Activated T-cell treated with anti-CD3 and anti-CD28 coated beads, Interleukin-2, amount 50 U/mL, for 4 hours (primary cell): Measurements from ENCODE around the gene ANKRD24. TPM values are rescaled to one million over a fixed set of nuclear protein-coding genes. Genes with fewer than 3 reads are reported as not detected.
"Not testable (repeated sequence)": the region's sequence is repeated elsewhere in the genome, so short reads cannot be mapped to it uniquely, and the experiment has no call there.

Experiments
- ATAC-seq, 2 donors: fragments of 200-7000 bp; cut with Tn5 transposase; one replicate each; pipeline ENCODE4 v1.10.0; 2021
- DNase-seq: peaks from one replicate; pipeline ENCODE4 v3.0.0-alpha.2; 2020
- H3K27me3 Mint-ChIP-seq: one replicate; pipeline ENCODE4 v1.8.0; 2021; ENCODE audit warnings: low read depth, mixed read lengths
- H3K36me3 Mint-ChIP-seq: one replicate; pipeline ENCODE4 v1.8.0; 2022; ENCODE audit warnings: mixed read lengths; ENCODE audit not compliant: insufficient read depth
- H3K4me1 Mint-ChIP-seq: one replicate; pipeline ENCODE4 v1.8.0; 2021; ENCODE audit warnings: low read depth, mixed read lengths
- H3K4me3 Mint-ChIP-seq: one replicate; pipeline ENCODE4 v1.8.0; 2021; ENCODE audit warnings: mild to moderate bottlenecking, moderate library complexity, mixed read lengths
- H3K9me3 Mint-ChIP-seq: one replicate; pipeline ENCODE4 v1.8.0; 2021; ENCODE audit warnings: mixed read lengths
- total RNA-seq, 3 donors: library from RNA; stranded (reverse); gene quantifications; one replicate each; pipeline ENCODE4 v1.2.1, GENCODE V29; 2021

The ANKRD24 gene
- total RNA-seq, 3 donors from 2014 or later, result 0.25 to 0.71 (median 0.26) TPM

DNA sequence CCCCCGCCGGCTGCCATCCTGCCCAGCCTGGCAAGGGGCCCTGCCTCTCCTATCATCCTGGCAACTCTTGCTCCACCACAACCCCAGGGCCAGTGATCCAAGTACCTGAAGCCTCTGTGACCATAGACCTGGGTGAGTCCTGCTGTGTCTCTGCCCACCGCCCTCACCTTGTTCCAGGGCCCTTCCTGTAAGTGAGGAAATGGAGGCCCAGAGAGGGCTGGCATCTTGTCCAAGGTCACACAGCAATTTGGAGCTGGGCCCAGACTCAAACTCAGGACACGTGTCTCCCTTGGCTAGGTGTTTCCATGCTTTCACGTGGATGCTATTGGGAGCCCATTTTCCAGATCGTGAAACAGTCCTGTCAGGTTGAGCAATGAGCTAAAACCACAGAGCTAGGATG lies 25.3 kb upstream of the ANKRD24 start:
- H3K4me3 Mint-ChIP-seq, result no peak overlapping the region
- peaks cover 4% of the 10 kb centered on the region for H3K4me1 Mint-ChIP-seq
- no peaks in the 10 kb centered on the region for H3K9me3 Mint-ChIP-seq
- H3K27me3 Mint-ChIP-seq, result peaks cover 1% of the 10 kb centered on the region
- ATAC-seq (no peak), DNase-seq (no peak)
- H3K36me3 Mint-ChIP-seq, result no peaks in the 10 kb centered on the region

DNA sequence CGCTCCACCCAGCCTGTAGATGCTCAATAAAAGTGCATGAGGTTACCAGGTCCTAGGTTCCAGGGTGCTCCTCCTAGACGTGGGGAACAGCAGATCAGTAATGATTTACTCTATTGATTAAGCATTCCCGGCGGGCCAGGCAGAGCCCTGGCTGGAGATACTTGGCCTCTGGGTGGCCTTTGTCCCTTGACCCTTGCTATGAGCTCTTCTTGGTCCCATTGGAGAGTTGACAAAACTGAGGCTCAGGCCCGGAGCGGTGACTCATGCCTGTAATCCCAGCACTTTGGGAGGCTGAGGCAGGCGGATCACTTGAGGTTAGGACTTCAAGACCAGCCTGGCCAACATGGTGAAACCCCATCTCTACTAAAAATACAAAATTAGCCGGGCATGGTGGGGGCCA lies 24.5 kb upstream of the ANKRD24 start:
- not testable (repeated sequence) for H3K4me3 Mint-ChIP-seq, H3K27me3 Mint-ChIP-seq, ATAC-seq, H3K4me1 Mint-ChIP-seq, H3K36me3 Mint-ChIP-seq, DNase-seq, H3K9me3 Mint-ChIP-seq

DNA sequence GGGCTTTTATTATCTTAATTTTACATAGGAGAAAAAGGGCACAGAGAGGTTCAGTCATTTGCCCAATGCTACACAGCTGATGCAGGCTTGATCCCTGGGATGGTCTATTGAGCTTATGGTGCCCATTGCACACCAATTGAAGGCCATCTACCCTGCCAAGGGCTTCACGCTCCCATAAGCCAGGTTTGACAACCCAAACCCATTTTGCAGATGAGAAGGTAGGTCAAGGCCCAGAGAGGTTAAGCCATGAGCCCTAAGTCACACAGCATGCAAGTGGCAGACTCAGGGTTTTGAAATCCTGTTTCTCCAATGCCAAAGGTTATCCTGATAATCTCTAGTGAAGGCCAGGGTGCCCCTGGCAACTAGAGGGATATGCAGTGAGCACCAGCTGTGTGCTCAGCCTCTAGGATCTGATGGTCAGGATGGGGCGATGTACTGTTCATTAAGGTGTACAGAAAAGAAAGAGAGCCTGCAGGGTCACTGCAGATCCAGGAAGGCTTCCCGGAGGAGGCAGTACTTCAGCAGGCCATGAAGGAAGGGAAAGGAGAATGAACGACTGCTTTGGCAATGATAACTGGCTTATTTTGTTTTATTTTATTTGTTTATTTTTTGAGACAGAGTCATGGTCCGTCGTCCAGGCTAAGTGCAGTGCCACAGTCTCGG lies 20.9 kb upstream of the ANKRD24 start:
- H3K4me1 Mint-ChIP-seq, result no peaks in the 10 kb centered on the region
- H3K9me3 Mint-ChIP-seq, result no peaks in the 10 kb centered on the region
- no peaks in the 10 kb centered on the region for H3K36me3 Mint-ChIP-seq
- ATAC-seq, result no peak
- H3K27me3 Mint-ChIP-seq, result peaks cover 15% of the 10 kb centered on the region
- H3K4me3 Mint-ChIP-seq, result no peak overlapping the region
- no peak for DNase-seq

DNA sequence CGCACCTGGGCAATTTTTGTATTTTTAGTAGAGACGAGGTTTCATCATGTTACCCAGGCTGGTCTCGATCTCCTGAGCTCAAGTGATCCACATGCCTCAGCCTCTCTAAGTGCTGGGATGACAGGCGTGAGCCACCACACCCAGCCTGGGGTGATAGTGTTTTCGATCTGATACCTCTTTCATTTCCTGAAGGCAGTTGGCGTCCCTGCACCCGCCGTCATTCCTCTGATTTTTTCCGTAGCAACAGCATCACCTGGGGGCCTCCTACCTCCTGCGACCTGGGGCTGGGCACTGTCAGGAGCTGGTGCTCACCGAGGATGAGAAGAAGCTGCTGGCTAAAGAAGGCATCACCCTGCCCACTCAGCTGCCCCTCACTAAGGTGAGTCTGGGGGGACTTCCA lies 18.2 kb upstream of the ANKRD24 start:
- no peak for DNase-seq
- ATAC-seq, result no peak
- Mint-ChIP-seq H3K4me3 (no peak overlapping the region), H3K36me3 (no peaks in the 10 kb centered on the region), H3K27me3 (peaks cover 27% of the 10 kb centered on the region), H3K9me3 (no peaks in the 10 kb centered on the region), H3K4me1 (no peaks in the 10 kb centered on the region)

DNA sequence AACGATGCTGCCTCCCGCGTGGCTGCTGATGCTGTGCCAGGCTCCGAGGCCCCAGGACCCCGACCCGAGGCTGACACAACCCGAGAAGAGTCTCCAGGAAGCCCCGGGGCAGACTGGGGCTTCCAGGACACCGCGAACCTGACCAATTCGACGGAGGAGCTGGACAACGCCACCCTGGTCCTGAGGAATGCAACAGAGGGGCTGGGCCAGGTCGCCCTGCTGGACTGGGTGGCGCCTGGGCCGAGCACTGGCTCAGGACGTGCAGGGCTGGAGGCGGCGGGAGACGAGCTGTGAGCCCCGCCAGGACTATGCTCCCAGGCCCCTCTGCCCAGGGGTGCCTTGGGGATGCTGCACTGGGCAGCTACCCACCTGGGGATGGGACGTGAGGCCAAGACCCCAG lies 10.8 kb upstream of the ANKRD24 start:
- no peaks in the 10 kb centered on the region for H3K9me3 Mint-ChIP-seq

DNA sequence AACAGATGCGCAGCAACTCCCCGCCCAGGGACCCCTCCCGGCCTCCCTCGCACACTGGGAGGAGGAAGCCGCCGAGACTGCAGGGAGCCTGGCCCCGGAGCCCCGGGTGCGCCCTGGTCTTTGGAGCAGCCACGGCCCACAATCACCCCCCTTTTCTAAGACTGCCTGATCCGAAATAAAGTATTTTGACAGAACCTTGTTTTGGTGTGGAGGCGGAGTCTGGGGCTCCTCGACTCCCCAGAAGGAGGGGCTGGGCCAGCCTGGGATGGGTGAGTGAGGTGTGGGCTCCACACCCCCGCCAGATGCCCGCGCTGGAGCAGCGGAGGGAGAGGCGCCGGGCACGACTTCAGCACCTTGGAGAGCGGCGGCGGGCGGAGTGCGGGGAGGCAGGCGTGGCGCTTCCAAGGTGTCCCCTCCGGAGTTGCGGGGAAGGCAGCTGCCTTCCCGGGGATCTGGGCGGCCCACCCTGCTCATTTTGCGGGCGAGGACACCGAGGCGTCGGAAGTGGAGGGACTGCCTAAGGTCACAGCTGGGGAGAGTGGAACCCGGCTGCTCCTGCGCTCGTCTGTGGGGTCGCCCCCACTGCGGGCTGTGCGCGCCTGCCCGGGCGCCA lies 9.5 kb upstream of the ANKRD24 start:
- peaks cover 2% of the 10 kb centered on the region for H3K4me1 Mint-ChIP-seq
- no peaks in the 10 kb centered on the region for H3K9me3 Mint-ChIP-seq
- peak; percentile 89 to 90 for ATAC-seq
- H3K4me3 Mint-ChIP-seq, result no peak overlapping the region
- peak; percentile 54 for DNase-seq
- peaks cover 26% of the 10 kb centered on the region for H3K27me3 Mint-ChIP-seq
- H3K36me3 Mint-ChIP-seq, result peaks cover 3% of the 10 kb centered on the region

More for the DNA sequence above, 10.8 kb upstream of the ANKRD24 start:
- DNase-seq (no peak), ATAC-seq (no peak)
- peaks cover 31% of the 10 kb centered on the region for H3K27me3 Mint-ChIP-seq
- peaks cover 2% of the 10 kb centered on the region for H3K4me1 Mint-ChIP-seq
- H3K36me3 Mint-ChIP-seq, result no peaks in the 10 kb centered on the region
- no peak overlapping the region for H3K4me3 Mint-ChIP-seq

DNA sequence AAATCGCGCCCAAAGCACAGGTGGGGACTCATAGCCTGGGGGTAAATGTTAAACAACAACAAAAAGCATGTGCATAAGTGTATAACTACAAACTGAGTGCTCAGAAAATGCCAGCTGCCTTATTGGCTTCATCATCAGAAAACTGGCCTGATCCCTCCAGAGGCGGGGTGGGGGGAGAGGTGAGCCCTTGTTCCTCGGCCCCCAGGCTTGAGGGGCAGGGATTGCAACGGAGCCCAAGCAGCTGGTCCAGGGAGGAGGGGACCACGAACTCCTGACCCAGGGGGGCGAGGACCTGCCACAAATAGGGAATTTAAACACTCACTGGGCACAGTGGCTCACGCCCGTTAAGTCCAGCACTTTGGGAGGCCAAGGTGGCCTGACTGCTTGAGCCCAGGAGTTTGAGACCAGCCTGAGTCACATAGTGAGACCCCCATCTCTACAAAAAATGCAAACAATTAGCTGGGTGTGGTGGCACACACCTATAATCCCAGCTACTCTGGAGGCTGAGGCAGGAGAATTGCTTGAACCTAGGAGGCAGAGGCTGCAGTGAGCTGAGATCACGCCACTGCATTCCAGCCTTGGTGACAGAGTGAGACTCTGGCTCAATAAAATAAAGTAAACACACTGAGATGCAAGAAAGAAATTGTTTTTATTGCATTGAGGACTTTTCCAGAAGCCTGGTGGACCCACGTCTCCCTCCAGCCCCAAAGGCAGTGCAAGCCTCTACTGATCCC lies 8.8 kb upstream of the ANKRD24 start:
- Mint-ChIP-seq H3K36me3 (peaks cover 5% of the 10 kb centered on the region), H3K27me3 (peaks cover 20% of the 10 kb centered on the region), H3K4me3 (no peak overlapping the region), H3K9me3 (no peaks in the 10 kb centered on the region), H3K4me1 (peaks cover 2% of the 10 kb centered on the region)
- DNase-seq (no peak), ATAC-seq (no peak)

DNA sequence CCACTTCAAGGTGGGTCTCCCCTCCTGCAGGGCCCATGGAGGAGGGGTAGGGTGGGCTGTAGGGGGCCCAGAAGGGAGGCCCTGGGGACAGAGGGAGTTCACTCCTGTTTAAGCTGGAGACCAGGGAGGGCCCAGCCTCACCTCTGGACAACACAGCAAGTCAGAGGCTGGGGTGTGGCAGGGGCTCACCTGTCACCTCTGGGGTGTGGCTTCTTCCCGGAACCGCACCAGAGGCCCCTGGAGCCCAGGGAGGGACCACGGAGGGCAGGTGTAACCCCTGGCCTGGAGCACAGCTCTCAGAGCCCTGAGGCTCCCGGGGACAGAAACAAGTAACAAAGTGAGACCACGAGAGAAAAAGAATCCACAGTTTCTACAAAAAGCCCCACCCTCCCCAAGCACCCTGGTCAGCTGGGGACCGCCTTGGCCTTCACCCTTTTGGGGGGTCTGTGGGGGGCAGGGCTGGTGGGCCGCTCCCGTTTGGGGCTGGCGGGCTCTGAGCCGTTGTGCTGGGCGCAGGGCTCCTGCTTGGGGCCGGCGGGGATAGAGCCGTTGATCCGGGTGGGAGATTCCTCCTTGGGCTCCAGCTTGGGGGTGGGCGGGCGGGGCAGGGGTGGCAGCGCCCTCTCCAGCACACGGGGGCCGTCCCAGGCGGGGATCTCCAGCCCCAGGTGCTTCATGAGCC lies 8.1 kb upstream of the ANKRD24 start:
- ATAC-seq (no peak), DNase-seq (no peak)
- Mint-ChIP-seq H3K4me1 (peaks cover 5% of the 10 kb centered on the region), H3K4me3 (no peak overlapping the region), H3K27me3 (peaks cover 20% of the 10 kb centered on the region), H3K9me3 (no peaks in the 10 kb centered on the region), H3K36me3 (peaks cover 8% of the 10 kb centered on the region)

DNA sequence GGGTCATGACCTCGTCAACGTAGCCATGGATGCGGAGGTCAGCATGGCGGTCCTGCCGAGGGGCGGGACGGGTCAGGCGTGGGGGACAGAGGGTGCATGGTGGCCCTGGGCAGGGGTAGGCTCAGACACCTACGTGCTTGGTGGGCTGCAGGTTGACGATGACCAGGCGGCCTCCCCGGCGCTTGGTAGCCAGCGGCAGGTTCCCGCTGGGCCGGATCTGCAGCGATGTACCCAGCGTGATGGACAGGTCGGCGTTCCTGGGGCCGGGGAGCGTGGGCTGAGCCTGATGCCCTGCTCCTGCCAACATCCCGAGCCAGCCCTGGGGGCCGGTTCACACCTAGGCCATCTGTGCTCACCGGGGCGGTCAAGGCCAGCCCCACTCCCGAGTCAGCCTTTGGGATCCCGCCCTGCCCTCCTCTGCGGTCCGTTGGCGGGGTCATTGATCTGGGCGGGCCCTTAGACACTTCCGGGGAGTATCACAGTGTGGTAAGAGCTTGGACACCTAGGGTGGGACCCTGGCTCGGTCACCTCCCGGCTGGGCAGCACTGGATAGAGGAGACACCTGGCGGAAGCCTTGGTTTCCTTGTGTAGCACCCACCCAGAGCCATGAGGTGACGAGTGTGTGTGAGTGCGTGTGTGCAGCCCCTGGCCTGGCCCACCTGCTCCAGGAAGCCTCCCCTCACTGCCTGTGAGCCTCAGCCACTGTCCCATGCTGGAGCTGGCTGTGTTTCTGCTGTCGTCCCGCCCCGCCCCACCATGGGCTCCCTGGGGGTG lies 7.4 kb upstream of the ANKRD24 start:
- H3K27me3 Mint-ChIP-seq, result peaks cover 17% of the 10 kb centered on the region
- H3K9me3 Mint-ChIP-seq, result no peaks in the 10 kb centered on the region
- no peak overlapping the region for H3K4me3 Mint-ChIP-seq
- ATAC-seq, result no peak
- peaks cover 10% of the 10 kb centered on the region for H3K4me1 Mint-ChIP-seq
- H3K36me3 Mint-ChIP-seq, result peaks cover 12% of the 10 kb centered on the region
- no peak for DNase-seq

DNA sequence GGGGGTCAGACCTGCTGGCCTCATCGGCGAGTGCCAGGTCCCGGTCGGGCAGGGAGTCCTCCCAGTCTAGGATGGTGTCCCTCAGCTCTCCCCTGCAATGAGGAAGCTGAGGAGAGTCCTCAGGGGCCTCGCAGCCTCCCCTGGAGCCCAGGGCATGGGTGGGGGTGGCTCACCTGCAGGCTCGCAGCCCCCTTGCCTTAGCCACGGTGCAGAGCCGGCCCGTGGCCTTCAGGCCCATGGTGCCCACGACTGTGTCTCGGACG lies 6.9 kb upstream of the ANKRD24 start:
- Mint-ChIP-seq H3K36me3 (peaks cover 12% of the 10 kb centered on the region), H3K9me3 (no peaks in the 10 kb centered on the region), H3K27me3 (peaks cover 15% of the 10 kb centered on the region), H3K4me1 (peaks cover 15% of the 10 kb centered on the region), H3K4me3 (no peak overlapping the region)
- no peak for ATAC-seq
- no peak for DNase-seq

DNA sequence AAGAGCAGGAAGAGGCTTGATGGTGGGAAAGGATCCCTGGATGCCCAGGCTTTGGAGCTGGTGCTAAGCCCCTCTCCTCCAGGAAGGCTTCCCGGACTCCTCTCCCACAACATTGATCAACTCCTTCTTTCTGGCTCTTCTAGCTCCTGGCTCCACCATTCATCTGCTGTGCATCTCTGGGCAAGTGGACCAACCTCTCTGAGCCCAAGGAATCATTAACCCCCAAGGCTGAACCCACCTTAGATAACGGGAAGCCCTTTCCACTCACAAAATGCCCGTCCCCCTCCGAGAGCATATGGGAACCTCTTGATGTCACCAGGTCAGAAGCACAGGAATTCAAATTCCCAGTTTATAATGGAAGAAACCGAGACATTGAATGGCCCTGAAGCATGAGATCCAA lies 5.3 kb upstream of the ANKRD24 start:
- no peak for ATAC-seq
- H3K4me1 Mint-ChIP-seq, result peaks cover 27% of the 10 kb centered on the region

DNA sequence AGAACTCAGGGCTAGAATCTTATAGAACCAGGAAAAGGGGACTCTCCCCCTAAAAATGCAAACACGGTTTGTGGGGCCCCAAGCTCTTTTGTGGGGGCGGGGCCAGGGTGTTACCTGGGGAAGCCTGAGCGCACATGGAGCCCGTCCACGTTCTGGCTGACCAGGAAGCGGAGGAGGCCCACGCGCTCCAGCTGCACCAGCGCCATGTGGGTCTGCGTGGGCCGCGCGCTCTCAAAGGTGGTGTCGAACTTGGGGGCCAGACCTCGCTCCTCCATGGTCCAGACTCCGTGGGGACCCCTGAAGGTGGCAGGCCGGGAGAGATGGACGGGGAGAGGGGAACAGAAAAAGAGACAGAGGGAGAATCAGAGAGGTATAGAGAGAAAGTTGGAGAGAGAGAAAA lies 3.5 kb upstream of the ANKRD24 start:
- Mint-ChIP-seq H3K36me3 (peaks cover 12% of the 10 kb centered on the region), H3K4me3 (no peak overlapping the region), H3K4me1 (peaks cover 31% of the 10 kb centered on the region), H3K9me3 (no peaks in the 10 kb centered on the region), H3K27me3 (no peaks in the 10 kb centered on the region)
- no peak for ATAC-seq
- no peak for DNase-seq

More for the DNA sequence above, 5.3 kb upstream of the ANKRD24 start:
- DNase-seq, result no peak
- no peak overlapping the region for H3K4me3 Mint-ChIP-seq
- H3K36me3 Mint-ChIP-seq, result peaks cover 12% of the 10 kb centered on the region
- peaks cover 8% of the 10 kb centered on the region for H3K27me3 Mint-ChIP-seq
- no peaks in the 10 kb centered on the region for H3K9me3 Mint-ChIP-seq

DNA sequence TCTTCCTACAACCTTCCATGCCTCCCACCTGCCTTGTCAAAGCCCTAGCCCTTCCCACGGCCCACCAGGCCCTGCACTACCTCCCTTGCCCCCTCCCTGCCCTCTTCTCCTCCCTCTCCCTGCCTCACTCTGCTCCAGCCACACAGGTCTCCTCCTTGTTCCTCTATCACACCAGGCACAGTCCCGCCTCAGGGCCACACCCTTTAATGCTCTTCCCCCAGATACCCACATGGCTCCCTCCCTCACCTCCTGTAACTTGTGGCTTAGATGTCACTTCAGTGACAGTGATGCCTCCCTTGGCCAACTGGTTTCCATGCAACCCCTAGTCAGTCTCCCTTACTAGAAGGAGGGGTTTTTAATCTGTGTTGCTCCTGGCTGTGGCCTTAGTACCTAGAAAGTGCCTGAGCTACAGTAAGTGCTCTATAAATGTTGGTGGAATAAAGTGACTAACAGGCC lies 1.4 kb upstream of the ANKRD24 start:
- DNase-seq, result no peak

More for the DNA sequence above, 1.4 kb upstream of the ANKRD24 start:
- no peak for ATAC-seq
- Mint-ChIP-seq H3K4me3 (peak overlapping the region; percentile 77), H3K4me1 (peaks cover 33% of the 10 kb centered on the region), H3K36me3 (peaks cover 12% of the 10 kb centered on the region), H3K27me3 (no peaks in the 10 kb centered on the region), H3K9me3 (no peaks in the 10 kb centered on the region)
